Tibial artery (tissue), 4 donors: ENCODE data around the gene MRC1.

Source experiments
- DNase-seq, 2 donors: peaks; one replicate each; pipeline ENCODE4 v3.0.0-alpha.2; 2019
- H3K27ac ChIP-seq, 2 donors: fragments of 200-600 bp; sonication (generic) in 1 of 2; 1 replicate in 1 of 2; 2 replicates in 1 of 2; pipeline ENCODE4 v1.5.1; 2018 to 2019; ENCODE audit warnings: mild to moderate bottlenecking in 1 of 2
- H3K27me3 ChIP-seq, 2 donors: fragments of 200-600 bp; sonication (generic) in 1 of 2; one replicate each; pipeline versions ENCODE4 v1.5.1 to v1.6.0; 2016 to 2019
- H3K36me3 ChIP-seq, 3 donors: fragments of 200-600 bp; sonication (generic) in 2 of 3; one replicate each; pipeline ENCODE4 v1.5.1; 2016 to 2019; ENCODE audit warnings: mild to moderate bottlenecking in 2 of 3
- H3K4me1 ChIP-seq, 4 donors: fragments of 200-600 bp; sonication (generic) in 2 of 4; 1 replicate in 3 of 4; 2 replicates in 1 of 4; pipeline ENCODE4 v1.5.1; 2016 to 2019
- H3K4me3 ChIP-seq, 2 donors: fragments of 200-600 bp; sonication (generic) in 1 of 2; 1 replicate in 1 of 2; 2 replicates in 1 of 2; pipeline ENCODE4 v1.5.1; 2018 to 2019; ENCODE audit warnings: mild to moderate bottlenecking in 2 of 2
- H3K9me3 ChIP-seq, 3 donors: fragments of 200-600 bp; sonication (generic) in 1 of 3; one replicate each; pipeline ENCODE4 v1.5.1; 2016 to 2019
- intact Hi-C: fragments of 100-400 bp; cut with DNase I; formaldehyde crosslinking; loops from one replicate; pipeline ENCODE4 v1.15.0; 2023; ENCODE audit warnings: low total_unique reads
- TF ChIP-seq, protein P1 (sequence below), 2 experiments: fragments of 200-600 bp in 1 of 2; fragments of 450-650 bp in 1 of 2; IDR thresholded peaks; one replicate each; pipeline ENCODE4 v1.5.1; 2017 to 2019; ENCODE audit warnings: antibody characterized with exemption in 2 of 2, mild to moderate bottlenecking in 1 of 2, moderate library complexity in 1 of 2

Gene MRC1

GRCh38 chr10:17808971-17809841 is at the start of gene MRC1:
Gene MRC1, plus strand, starts transcription at chr10:17809348. Its CDS starts 118 bp downstream, at chr10:17809466.
- peak; percentile 66 to 73 for DNase-seq
- TF ChIP-seq, protein P1, sequence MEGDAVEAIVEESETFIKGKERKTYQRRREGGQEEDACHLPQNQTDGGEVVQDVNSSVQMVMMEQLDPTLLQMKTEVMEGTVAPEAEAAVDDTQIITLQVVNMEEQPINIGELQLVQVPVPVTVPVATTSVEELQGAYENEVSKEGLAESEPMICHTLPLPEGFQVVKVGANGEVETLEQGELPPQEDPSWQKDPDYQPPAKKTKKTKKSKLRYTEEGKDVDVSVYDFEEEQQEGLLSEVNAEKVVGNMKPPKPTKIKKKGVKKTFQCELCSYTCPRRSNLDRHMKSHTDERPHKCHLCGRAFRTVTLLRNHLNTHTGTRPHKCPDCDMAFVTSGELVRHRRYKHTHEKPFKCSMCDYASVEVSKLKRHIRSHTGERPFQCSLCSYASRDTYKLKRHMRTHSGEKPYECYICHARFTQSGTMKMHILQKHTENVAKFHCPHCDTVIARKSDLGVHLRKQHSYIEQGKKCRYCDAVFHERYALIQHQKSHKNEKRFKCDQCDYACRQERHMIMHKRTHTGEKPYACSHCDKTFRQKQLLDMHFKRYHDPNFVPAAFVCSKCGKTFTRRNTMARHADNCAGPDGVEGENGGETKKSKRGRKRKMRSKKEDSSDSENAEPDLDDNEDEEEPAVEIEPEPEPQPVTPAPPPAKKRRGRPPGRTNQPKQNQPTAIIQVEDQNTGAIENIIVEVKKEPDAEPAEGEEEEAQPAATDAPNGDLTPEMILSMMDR (IDR thresholded peaks at IDR 0.05): no peak
- no peaks in the 10 kb centered on the region for H3K36me3 ChIP-seq
- intact Hi-C loops: no loop called here
- H3K4me3 ChIP-seq: peak within 1 kb of the TSS; percentile 26 to 36
- H3K27me3 ChIP-seq: peaks cover 0 to 4% of the 10 kb centered on the region in 2 donors
- no peak within 1 kb of the TSS for H3K27ac ChIP-seq
- no peaks in the 10 kb centered on the region for H3K9me3 ChIP-seq
- H3K4me1 ChIP-seq: no peaks in the 10 kb centered on the region

- Histone ChIP-seq H3K9me3 (no peaks in the 10 kb centered on the region), H3K4me1 (no peaks in the 10 kb centered on the region), H3K27me3 (no peaks in the 10 kb centered on the region), H3K27ac (no peak overlapping the region), H3K36me3 (no peaks in the 10 kb centered on the region), H3K4me3 (no peak overlapping the region)
- TF ChIP-seq, protein P1 (IDR thresholded peaks at IDR 0.05): no peak
- DNase-seq: no peak
- intact Hi-C loops: no loop called here
Measured at GRCh38 chr10:17764142-17764541, 45.0 kb upstream of the MRC1 start.

GRCh38 chr10:17765602-17766001 is 43.5 kb upstream of the MRC1 start:
- Histone ChIP-seq H3K27me3 (no peaks in the 10 kb centered on the region), H3K36me3 (no peaks in the 10 kb centered on the region), H3K4me3 (no peak overlapping the region), H3K9me3 (no peaks in the 10 kb centered on the region), H3K4me1 (no peaks in the 10 kb centered on the region), H3K27ac (no peak overlapping the region)
- no peak for DNase-seq
- intact Hi-C loops: no loop called here
- TF ChIP-seq, protein P1 (IDR thresholded peaks at IDR 0.05): no peak

DNA sequence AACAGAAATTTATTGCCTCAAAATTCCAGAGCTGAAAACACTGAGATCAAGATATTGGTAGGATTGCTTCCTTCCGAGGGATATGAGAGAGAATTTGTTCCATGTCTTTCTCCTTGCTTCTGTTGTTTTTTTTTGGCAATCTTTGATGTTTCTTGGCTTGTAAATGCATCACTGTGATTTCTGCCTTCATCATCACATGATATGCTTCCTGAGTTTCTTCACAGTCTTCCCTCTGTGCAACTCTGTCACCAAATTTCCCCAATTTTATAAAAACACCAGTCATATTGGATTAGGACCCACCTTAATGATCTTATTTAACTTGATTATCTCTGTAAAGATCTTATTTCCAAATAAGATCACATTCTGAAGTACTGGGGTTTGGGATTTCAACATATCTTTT is 42.4 kb upstream of the MRC1 start:
- no peaks in the 10 kb centered on the region for H3K9me3 ChIP-seq
- no peaks in the 10 kb centered on the region for H3K27me3 ChIP-seq
- intact Hi-C loops: no loop called here
- no peak for DNase-seq
- no peaks in the 10 kb centered on the region for H3K36me3 ChIP-seq
- H3K27ac ChIP-seq: no peak overlapping the region
- no peaks in the 10 kb centered on the region for H3K4me1 ChIP-seq
- H3K4me3 ChIP-seq: no peak overlapping the region
- TF ChIP-seq, protein P1 (IDR thresholded peaks at IDR 0.05): no peak

DNA sequence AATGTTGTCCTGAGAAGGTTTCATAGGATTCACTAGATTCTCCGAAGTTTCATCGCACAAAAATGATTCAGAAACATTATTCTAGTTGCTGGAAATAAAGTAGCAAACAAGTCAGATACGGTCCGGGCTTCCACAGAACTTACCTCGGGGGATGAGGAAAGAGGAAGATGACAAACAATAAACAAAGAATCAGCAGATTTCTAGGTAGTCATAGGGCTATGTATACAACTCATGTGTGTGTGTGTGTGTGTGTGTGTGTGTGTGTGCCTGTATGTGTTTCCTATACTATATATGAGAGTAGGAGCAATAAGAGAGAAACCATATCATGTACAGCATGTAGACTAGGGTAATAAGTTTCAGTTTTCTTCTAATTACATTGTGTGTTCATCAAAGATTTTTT is 40.7 kb upstream of the MRC1 start:
- DNase-seq: no peak
- Histone ChIP-seq H3K4me3 (no peak overlapping the region), H3K36me3 (no peaks in the 10 kb centered on the region), H3K9me3 (no peaks in the 10 kb centered on the region), H3K27me3 (no peaks in the 10 kb centered on the region), H3K27ac (no peak overlapping the region), H3K4me1 (no peaks in the 10 kb centered on the region)
- intact Hi-C loops: no loop called here
- TF ChIP-seq, protein P1 (IDR thresholded peaks at IDR 0.05): no peak
